SU-DHL-6 (cell line): Measurements from ENCODE around the gene SNX30.

Source experiments
- H2AFZ ChIP-seq: fragments of 200-600 bp; sonication (generic); 2 replicates; pipeline ENCODE4 v1.6.1; 2014; ENCODE audit warnings: low read depth, mild to moderate bottlenecking, moderate library complexity, mixed read lengths, antibody characterized with exemption, low read length; ENCODE audit not compliant: severe bottlenecking
- H3F3A ChIP-seq: fragments of 200-600 bp; shearing (Covaris generic); 2 replicates; pipeline ENCODE4 v1.6.0; 2016; ENCODE audit warnings: antibody characterized with exemption, mild to moderate bottlenecking; ENCODE audit not compliant: insufficient read depth
- H3K27ac ChIP-seq: fragments of 200-600 bp; sonication (generic); 2 replicates; pipeline ENCODE4 v1.5.1; 2016; ENCODE audit warnings: low read depth, mild to moderate bottlenecking, low read length, moderate library complexity, mixed read lengths
- H3K27me3 ChIP-seq: fragments of 200-600 bp; sonication (generic), shearing (Covaris generic); 2 replicates; pipeline ENCODE4 v1.6.0; 2014; ENCODE audit warnings: mild to moderate bottlenecking, low read length
- H3K36me3 ChIP-seq: fragments of 200-600 bp; sonication (generic); 2 replicates; pipeline ENCODE4 v1.6.1; 2014; ENCODE audit warnings: mild to moderate bottlenecking, low read length, mixed read lengths
- H3K4me2 ChIP-seq: fragments of 300-600, 200-600 bp; shearing (Covaris generic), sonication (generic); 2 replicates; pipeline ENCODE4 v1.6.0; 2014; ENCODE audit warnings: low read length, low read depth, mild to moderate bottlenecking; ENCODE audit not compliant: poor library complexity, severe bottlenecking
- H3K4me3 ChIP-seq: fragments of 200-600 bp; sonication (generic); 2 replicates; pipeline ENCODE4 v1.5.1; 2014; ENCODE audit warnings: antibody characterized with exemption, low read length, mild to moderate bottlenecking, mixed read lengths; ENCODE audit not compliant: insufficient read depth, poor library complexity, severe bottlenecking
- H3K79me2 ChIP-seq: fragments of 200-600 bp; sonication (generic); 2 replicates; pipeline ENCODE4 v1.6.1; 2014; ENCODE audit warnings: mild to moderate bottlenecking, low read length, moderate library complexity; ENCODE audit not compliant: insufficient read depth
- H3K9ac ChIP-seq: fragments of 200-600 bp; sonication (generic); 2 replicates; pipeline ENCODE4 v1.7.0; 2014; ENCODE audit warnings: mild to moderate bottlenecking, low read length
- H3K9me2 ChIP-seq: fragments of 200-600 bp; sonication (generic); replicated peaks from 2 replicates; pipeline ENCODE4 v1.6.1; 2014; ENCODE audit warnings: low read length; ENCODE audit not compliant: insufficient read depth
- H3K9me3 ChIP-seq: fragments of 200-600 bp; sonication (generic); 2 replicates; pipeline ENCODE4 v1.6.1; 2014; ENCODE audit warnings: low read length, mixed read lengths; ENCODE audit not compliant: insufficient read depth
- H4K20me1 ChIP-seq: fragments of 200-600 bp; sonication (generic); 2 replicates; pipeline ENCODE4 v1.6.1; 2014; ENCODE audit warnings: low read depth, mild to moderate bottlenecking, antibody characterized with exemption, low read length, moderate library complexity, mixed read lengths
- EZH2phosphoT487 ChIP-seq: fragments of 200-600 bp; sonication (generic), shearing (Covaris generic); conservative IDR thresholded peaks from 2 replicates; pipeline ENCODE4 v1.6.1; 2018; ENCODE audit warnings: mild to moderate bottlenecking, antibody characterized with exemption, low read length, moderate library complexity, mixed read lengths
- TF ChIP-seq, protein P1 (sequence below): fragments of 200-600 bp; sonication (generic); IDR thresholded peaks from one replicate; pipeline ENCODE4 v1.5.1; 2017; ENCODE audit warnings: antibody characterized with exemption, mild to moderate bottlenecking, low read length, moderate library complexity; ENCODE audit not compliant: insufficient read depth, poor library complexity, severe bottlenecking

Gene SNX30

DNA sequence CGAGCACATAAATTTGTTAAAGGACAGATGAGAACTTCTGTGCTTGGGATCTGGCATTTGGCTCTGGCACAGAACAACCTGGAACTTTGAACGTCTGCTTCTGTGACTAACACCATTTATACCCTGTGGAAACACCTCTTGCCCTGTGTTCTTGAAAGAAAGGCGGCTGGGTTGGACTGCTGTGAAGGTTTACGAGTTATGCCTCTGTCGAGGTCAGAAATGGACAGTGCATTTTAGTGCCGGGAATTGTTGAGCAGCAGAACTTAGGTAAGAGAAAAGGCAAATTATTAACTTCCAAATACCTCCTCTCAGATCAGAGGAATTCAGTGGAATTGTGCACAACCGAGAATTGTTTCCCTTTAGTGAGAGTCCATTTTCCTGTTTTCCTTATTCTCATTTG lies 18.6 kb upstream of the SNX30 start:
- no peaks in the 10 kb centered on the region for H3K9me2 ChIP-seq
- H3K9ac ChIP-seq = no peak overlapping the region
- no peaks in the 10 kb centered on the region for H3K9me3 ChIP-seq
- H4K20me1 ChIP-seq = no peaks in the 10 kb centered on the region
- TF ChIP-seq EZH2phosphoT487 = no peak
- TF ChIP-seq, protein P1, sequence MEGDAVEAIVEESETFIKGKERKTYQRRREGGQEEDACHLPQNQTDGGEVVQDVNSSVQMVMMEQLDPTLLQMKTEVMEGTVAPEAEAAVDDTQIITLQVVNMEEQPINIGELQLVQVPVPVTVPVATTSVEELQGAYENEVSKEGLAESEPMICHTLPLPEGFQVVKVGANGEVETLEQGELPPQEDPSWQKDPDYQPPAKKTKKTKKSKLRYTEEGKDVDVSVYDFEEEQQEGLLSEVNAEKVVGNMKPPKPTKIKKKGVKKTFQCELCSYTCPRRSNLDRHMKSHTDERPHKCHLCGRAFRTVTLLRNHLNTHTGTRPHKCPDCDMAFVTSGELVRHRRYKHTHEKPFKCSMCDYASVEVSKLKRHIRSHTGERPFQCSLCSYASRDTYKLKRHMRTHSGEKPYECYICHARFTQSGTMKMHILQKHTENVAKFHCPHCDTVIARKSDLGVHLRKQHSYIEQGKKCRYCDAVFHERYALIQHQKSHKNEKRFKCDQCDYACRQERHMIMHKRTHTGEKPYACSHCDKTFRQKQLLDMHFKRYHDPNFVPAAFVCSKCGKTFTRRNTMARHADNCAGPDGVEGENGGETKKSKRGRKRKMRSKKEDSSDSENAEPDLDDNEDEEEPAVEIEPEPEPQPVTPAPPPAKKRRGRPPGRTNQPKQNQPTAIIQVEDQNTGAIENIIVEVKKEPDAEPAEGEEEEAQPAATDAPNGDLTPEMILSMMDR = no peak
- no peaks in the 10 kb centered on the region for H3K27me3 ChIP-seq
- H3K79me2 ChIP-seq = no peaks in the 10 kb centered on the region
- no peak overlapping the region for H2AFZ ChIP-seq
- H3K4me3 ChIP-seq = no peak overlapping the region
- no peaks in the 10 kb centered on the region for H3K36me3 ChIP-seq
- no peak overlapping the region for H3K27ac ChIP-seq
- no peak overlapping the region for H3K4me2 ChIP-seq
- no peaks in the 10 kb centered on the region for H3F3A ChIP-seq

DNA sequence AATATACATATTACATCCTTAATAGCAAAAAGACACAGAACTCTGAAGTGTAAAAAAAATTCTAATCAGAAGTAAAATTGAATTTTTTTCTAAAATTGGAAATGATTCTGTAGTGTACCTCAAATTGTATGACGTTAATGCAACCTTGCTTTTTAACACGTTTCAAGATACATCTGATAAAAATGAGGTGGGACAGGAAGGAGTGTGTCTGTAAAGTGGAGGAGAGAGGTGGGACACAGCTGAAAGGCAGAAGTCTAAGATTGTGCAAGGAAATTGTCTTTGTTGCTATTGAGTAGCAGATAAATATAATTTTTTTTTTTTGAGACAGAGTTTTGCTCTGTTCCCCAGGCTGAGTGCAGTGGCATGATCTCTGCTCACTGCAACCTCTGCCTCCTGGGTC lies 15.7 kb upstream of the SNX30 start:
- H3K9ac ChIP-seq = no peak overlapping the region
- H3F3A ChIP-seq = no peaks in the 10 kb centered on the region
- no peak overlapping the region for H3K27ac ChIP-seq
- TF ChIP-seq EZH2phosphoT487 = no peak
- TF ChIP-seq, protein P1 = no peak
- H4K20me1 ChIP-seq = no peaks in the 10 kb centered on the region
- no peak overlapping the region for H2AFZ ChIP-seq
- no peaks in the 10 kb centered on the region for H3K79me2 ChIP-seq
- no peaks in the 10 kb centered on the region for H3K9me3 ChIP-seq
- H3K36me3 ChIP-seq = no peaks in the 10 kb centered on the region
- H3K27me3 ChIP-seq = no peaks in the 10 kb centered on the region
- no peaks in the 10 kb centered on the region for H3K9me2 ChIP-seq
- no peak overlapping the region for H3K4me2 ChIP-seq
- no peak overlapping the region for H3K4me3 ChIP-seq

DNA sequence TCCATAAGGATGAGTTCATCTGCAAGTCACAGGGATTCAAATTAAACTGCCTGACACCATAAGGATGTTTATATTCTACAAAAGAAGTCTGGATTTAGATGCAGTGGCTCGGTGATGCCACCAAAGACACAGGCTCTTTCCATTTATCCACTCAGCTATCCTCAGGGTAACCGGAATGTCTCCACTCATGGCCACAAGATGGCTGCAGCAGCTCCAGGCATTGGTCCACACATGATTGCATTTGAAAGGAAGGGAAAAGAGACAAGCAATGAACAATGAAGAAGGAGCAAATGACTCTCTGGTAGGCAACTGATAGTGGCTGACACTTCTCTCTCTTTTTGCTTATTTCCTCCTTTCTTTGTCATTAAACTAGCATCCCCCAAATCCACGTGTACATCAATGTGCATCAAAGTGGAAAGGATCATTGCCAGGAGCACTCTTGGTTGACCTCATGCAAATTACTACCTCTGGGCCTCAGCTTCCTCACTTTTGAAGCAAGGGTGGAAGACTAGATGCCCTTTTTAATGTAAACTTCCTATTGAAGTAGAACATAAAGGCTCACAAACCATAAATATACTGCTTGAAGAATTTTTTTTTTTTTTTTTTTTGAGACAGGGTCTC lies 7.2 kb upstream of the SNX30 start:
- Histone ChIP-seq H3K36me3 (no peaks in the 10 kb centered on the region), H4K20me1 (no peaks in the 10 kb centered on the region), H3K9ac (no peak overlapping the region), H3K27ac (no peak overlapping the region), H3K4me2 (peak overlapping the region; percentile 37), H2AFZ (peak overlapping the region; percentile 32), H3K27me3 (no peaks in the 10 kb centered on the region), H3K9me3 (no peaks in the 10 kb centered on the region), H3F3A (no peaks in the 10 kb centered on the region), H3K79me2 (no peaks in the 10 kb centered on the region), H3K4me3 (no peak overlapping the region), H3K9me2 (no peaks in the 10 kb centered on the region)
- TF ChIP-seq, protein P1 = no peak
- TF ChIP-seq EZH2phosphoT487 = no peak
